HL-60 (cell line): Measurements from ENCODE around the gene ITGAL.

Experiments used
- DNase-seq, 2 experiments: peaks; one replicate each; pipeline ENCODE4 v3.0.0-alpha.2; 2010 to 2020; ENCODE audit warnings: low read depth in 1 of 2, low spot score in 1 of 2
- H3K27ac ChIP-seq: fragments of 250-450 bp; sonication (Bioruptor Pico); replicated peaks from 2 replicates; pipeline ENCODE4 v1.5.1; 2020; ENCODE audit warnings: mild to moderate bottlenecking, moderate library complexity
- H3K27me3 ChIP-seq: fragments of 250-450 bp; sonication (Bioruptor Pico); 2 replicates; pipeline ENCODE4 v1.5.1; 2021; ENCODE audit warnings: mild to moderate bottlenecking, moderate library complexity; ENCODE audit not compliant: insufficient read depth, poor library complexity, severe bottlenecking
- H3K4me3 ChIP-seq: replicated peaks from 2 replicates; pipeline ENCODE4 v1.5.1; 2011; ENCODE audit warnings: mild to moderate bottlenecking, control low read depth, low read length; ENCODE audit not compliant: insufficient read depth
- GABPA ChIP-seq: IDR thresholded peaks from 2 replicates; pipeline ENCODE4 v1.6.1; 2012; ENCODE audit warnings: low read depth
- POLR2AphosphoS5 ChIP-seq: IDR thresholded peaks from 2 replicates; pipeline ENCODE4 v1.6.1; 2012; ENCODE audit warnings: low read depth
- SPI1 ChIP-seq: IDR thresholded peaks from 2 replicates; pipeline ENCODE4 v1.6.1; 2012; ENCODE audit warnings: low read depth, mild to moderate bottlenecking, borderline replicate concordance
- TF ChIP-seq, protein P1 (sequence below): IDR thresholded peaks from 2 replicates; pipeline ENCODE4 v1.6.1; 2012; ENCODE audit warnings: low read depth; ENCODE audit not compliant: insufficient replicate concordance
- TF ChIP-seq, protein P2 (sequence below): IDR thresholded peaks from one replicate; pipeline ENCODE4 v1.5.1; 2011; ENCODE audit warnings: low read length, control low read depth, inconsistent platforms; ENCODE audit not compliant: insufficient read depth

ITGAL gene

DNA sequence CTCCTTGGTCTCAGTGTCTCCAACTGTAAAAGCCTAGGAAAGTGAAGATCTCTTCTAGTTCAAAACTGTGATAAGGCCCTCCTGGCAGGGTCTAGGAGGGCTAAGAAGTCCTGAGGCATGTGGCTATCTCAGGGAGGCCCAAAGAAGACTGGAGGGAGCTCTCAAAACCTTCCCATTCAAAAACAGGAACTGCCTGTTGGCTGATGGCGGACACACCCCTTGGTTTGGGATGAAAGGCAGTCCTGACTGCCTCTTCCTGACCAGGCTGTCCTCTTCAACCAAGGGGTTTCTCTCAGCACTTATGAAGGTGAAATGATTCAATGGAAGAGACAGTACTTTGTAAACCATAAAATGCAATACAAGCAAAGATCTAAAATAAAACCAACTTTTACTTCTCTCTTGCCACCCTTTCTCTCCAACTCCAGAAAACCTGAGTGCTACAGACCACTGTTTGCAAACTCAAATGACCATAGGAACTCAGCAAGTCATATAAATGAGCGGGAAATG is 80.9 kb downstream of the ITGAL start:
- no peak overlapping the region for H3K4me3 ChIP-seq
- TF ChIP-seq SPI1 (peak; percentile 98), POLR2AphosphoS5 (no peak)
- TF ChIP-seq, protein P1, sequence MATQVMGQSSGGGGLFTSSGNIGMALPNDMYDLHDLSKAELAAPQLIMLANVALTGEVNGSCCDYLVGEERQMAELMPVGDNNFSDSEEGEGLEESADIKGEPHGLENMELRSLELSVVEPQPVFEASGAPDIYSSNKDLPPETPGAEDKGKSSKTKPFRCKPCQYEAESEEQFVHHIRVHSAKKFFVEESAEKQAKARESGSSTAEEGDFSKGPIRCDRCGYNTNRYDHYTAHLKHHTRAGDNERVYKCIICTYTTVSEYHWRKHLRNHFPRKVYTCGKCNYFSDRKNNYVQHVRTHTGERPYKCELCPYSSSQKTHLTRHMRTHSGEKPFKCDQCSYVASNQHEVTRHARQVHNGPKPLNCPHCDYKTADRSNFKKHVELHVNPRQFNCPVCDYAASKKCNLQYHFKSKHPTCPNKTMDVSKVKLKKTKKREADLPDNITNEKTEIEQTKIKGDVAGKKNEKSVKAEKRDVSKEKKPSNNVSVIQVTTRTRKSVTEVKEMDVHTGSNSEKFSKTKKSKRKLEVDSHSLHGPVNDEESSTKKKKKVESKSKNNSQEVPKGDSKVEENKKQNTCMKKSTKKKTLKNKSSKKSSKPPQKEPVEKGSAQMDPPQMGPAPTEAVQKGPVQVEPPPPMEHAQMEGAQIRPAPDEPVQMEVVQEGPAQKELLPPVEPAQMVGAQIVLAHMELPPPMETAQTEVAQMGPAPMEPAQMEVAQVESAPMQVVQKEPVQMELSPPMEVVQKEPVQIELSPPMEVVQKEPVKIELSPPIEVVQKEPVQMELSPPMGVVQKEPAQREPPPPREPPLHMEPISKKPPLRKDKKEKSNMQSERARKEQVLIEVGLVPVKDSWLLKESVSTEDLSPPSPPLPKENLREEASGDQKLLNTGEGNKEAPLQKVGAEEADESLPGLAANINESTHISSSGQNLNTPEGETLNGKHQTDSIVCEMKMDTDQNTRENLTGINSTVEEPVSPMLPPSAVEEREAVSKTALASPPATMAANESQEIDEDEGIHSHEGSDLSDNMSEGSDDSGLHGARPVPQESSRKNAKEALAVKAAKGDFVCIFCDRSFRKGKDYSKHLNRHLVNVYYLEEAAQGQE = no peak

DNA sequence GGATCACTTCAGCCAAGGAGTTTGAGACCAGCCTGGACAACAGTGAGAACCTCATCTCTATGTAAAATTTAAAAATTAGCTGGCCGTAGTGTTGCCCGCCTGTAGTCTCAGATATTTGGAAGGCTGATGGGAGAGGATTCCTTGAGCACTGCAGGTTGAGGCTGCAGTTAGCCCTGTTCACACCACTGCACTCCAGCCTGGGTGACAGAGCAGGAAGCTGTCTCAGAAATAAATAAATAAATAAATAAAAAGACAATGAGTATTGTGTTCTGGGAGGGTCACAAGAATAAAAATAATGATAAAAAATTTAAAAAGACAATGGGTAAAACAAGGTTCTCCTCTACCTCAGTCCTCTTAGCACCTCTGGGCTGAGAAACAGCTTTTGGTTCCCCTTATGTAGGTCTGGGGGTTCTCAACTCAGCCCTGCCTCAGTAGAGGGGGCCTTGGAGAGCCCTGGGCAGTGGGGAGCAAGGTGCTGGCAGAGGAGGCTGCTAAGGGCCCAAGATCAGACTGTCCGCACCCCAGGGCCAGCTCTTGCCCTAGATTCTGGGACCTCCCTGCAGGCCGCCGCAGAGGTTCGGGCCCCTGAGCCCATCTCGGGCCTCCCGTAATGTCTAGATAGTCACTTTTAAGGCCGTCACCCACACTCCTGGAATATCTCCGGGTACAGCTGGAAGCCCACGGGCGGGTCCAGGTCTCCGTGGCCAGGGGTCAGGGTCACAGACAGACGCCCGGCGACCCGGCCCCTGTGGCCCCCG is 82.2 kb downstream of the ITGAL start:
- Histone ChIP-seq H3K27me3 (no peaks in the 10 kb centered on the region), H3K27ac (no peak overlapping the region), H3K4me3 (no peak overlapping the region)
- no peak for DNase-seq
- TF ChIP-seq GABPA = no peak
- TF ChIP-seq POLR2AphosphoS5 = no peak
- TF ChIP-seq, protein P2, sequence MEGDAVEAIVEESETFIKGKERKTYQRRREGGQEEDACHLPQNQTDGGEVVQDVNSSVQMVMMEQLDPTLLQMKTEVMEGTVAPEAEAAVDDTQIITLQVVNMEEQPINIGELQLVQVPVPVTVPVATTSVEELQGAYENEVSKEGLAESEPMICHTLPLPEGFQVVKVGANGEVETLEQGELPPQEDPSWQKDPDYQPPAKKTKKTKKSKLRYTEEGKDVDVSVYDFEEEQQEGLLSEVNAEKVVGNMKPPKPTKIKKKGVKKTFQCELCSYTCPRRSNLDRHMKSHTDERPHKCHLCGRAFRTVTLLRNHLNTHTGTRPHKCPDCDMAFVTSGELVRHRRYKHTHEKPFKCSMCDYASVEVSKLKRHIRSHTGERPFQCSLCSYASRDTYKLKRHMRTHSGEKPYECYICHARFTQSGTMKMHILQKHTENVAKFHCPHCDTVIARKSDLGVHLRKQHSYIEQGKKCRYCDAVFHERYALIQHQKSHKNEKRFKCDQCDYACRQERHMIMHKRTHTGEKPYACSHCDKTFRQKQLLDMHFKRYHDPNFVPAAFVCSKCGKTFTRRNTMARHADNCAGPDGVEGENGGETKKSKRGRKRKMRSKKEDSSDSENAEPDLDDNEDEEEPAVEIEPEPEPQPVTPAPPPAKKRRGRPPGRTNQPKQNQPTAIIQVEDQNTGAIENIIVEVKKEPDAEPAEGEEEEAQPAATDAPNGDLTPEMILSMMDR = no peak
- TF ChIP-seq SPI1 = no peak
- TF ChIP-seq, protein P1 = no peak

More for the DNA sequence above, 80.9 kb downstream of the ITGAL start:
- DNase-seq = peak in 1 of 2 experiments; percentile 46
- no peaks in the 10 kb centered on the region for H3K27me3 ChIP-seq
- no peak overlapping the region for H3K27ac ChIP-seq

DNA sequence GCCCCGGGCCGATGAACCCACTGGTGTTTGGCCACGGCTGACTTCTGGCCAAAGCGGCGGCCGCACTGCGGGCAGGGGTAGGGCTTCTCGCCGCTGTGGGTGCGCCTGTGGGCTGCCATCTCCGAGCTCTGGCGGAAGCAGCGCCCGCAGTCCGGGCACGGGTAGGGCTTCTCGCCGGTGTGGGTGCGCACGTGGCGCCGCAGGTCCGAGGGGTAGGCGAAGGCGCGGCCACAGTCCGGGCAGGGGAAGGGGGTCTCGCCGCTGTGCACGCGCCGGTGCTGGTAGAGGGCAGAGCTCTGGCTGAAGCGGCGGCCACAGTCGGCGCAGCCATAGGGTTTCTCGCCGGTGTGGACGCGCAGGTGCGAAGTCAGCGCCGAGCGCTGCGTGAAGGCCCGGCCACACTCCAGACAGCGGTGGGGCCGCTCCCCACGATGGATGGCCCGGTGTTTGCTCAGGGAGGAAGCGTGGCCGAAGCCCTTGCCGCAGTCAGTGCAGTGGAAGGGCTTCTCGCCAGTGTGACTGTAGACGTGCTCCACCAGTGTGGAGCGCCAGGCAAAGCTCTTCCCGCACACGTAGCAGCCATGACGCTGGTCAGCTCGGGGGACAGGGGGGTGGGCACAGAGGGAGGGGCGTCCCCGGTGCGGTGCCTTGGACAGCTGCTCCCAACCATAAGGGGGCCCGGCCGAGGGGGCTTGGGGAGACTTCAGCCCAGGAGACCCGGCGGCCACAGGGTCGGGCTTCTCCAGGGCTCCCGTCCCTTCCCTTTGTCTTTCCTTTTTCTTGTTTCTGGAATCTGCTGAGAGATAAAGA is 83.0 kb downstream of the ITGAL start:
- Histone ChIP-seq H3K27me3 (no peaks in the 10 kb centered on the region), H3K4me3 (no peak overlapping the region), H3K27ac (no peak overlapping the region)
- TF ChIP-seq SPI1 (no peak), POLR2AphosphoS5 (no peak), GABPA (no peak)
- TF ChIP-seq, protein P2 = no peak
- no peak for DNase-seq

DNA sequence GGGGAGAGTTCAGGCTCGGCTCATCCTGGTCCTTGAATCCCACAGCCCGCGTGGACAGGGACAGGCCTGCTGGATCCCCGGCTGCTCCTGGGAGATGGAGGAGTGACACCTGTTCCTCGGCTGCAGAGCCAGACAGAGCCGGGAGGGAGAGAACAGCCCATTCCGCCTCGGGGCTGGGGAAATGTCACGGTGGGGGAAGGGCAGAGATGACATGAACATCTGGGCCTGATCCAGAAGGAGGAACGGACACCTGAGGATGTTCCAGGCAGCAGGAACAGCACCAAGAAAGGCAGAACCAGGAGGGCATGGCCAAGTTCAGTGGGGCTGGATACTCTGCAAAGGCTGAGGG is 83.6 kb downstream of the ITGAL start:
- Histone ChIP-seq H3K27ac (no peak overlapping the region), H3K27me3 (no peaks in the 10 kb centered on the region), H3K4me3 (no peak overlapping the region)
- DNase-seq = no peak
- TF ChIP-seq GABPA (no peak), POLR2AphosphoS5 (no peak), SPI1 (no peak)
- TF ChIP-seq, protein P1 = no peak
- TF ChIP-seq, protein P2 = no peak
